OCI-LY7 (cell line): ENCODE measurements around the gene C1orf21. TPM values are rescaled to one million over a fixed set of nuclear protein-coding genes. Genes with fewer than 3 reads are reported as not detected.

Experiments
- BruUV-seq: library from RNA; stranded (reverse); fragments of 400-500 nt; replicated peaks from 2 replicates; lab custom pipeline; 2021; lab: Mats Ljungman, UMichigan
- CTCF ChIA-PET: fragments of 300-600 bp; sonication (Branson Sonifier 250); formaldehyde crosslinking; loops from one replicate; lab custom pipeline; 2022; ENCODE audit warnings: antibody characterized with exemption; ENCODE audit not compliant: unreplicated experiment; lab: Charles Lee
- POLR2A ChIA-PET: fragments of 300-600 bp; sonication (Branson Sonifier 250); formaldehyde crosslinking; loops from one replicate; lab custom pipeline; 2022; ENCODE audit warnings: antibody characterized with exemption; lab: Charles Lee
- DNase-seq: peaks from one replicate; pipeline ENCODE4 v3.0.0-alpha.2; 2015; ENCODE audit warnings: low spot score
- H2AFZ ChIP-seq: fragments of 200-600 bp; sonication (generic), shearing (Covaris generic); 2 replicates; pipeline ENCODE4 v1.6.1; 2014; ENCODE audit warnings: mild to moderate bottlenecking, antibody characterized with exemption, low read length, moderate library complexity
- H3K27ac ChIP-seq: fragments of 200-600 bp; sonication (generic); 2 replicates; pipeline ENCODE4 v1.5.1; 2014; ENCODE audit warnings: mixed run types, low read depth, mild to moderate bottlenecking, moderate library complexity, low read length, inconsistent platforms; ENCODE audit not compliant: poor library complexity, severe bottlenecking
- H3K36me3 ChIP-seq: fragments of 200-600 bp; sonication (generic); 2 replicates; pipeline ENCODE4 v1.6.1; 2014; ENCODE audit warnings: mild to moderate bottlenecking, antibody characterized with exemption, low read length, moderate library complexity, mixed read lengths; ENCODE audit not compliant: insufficient read depth
- H3K4me1 ChIP-seq: fragments of 200-600 bp; sonication (generic); 2 replicates; pipeline ENCODE4 v1.5.1; 2014; ENCODE audit warnings: mild to moderate bottlenecking, low read length; ENCODE audit not compliant: insufficient read depth, poor library complexity, severe bottlenecking
- H3K4me2 ChIP-seq: fragments of 200-600 bp; sonication (generic); 2 replicates; pipeline ENCODE4 v1.6.1; 2014; ENCODE audit warnings: mild to moderate bottlenecking, low read length
- H3K4me3 ChIP-seq: fragments of 200-600 bp; sonication (generic); 2 replicates; pipeline ENCODE4 v1.5.1; 2014; ENCODE audit warnings: mild to moderate bottlenecking, low read depth, low read length; ENCODE audit not compliant: poor library complexity, severe bottlenecking
- H3K79me2 ChIP-seq: fragments of 200-600 bp; sonication (generic); 2 replicates; pipeline ENCODE4 v1.6.1; 2016; ENCODE audit warnings: low read depth, mild to moderate bottlenecking, low read length, moderate library complexity, mixed read lengths; ENCODE audit not compliant: insufficient read depth
- H3K9me2 ChIP-seq: fragments of 200-600 bp; sonication (generic); 2 replicates; pipeline ENCODE4 v1.6.1; 2016; ENCODE audit warnings: mild to moderate bottlenecking, low read length, mixed read lengths; ENCODE audit not compliant: insufficient read depth
- H3K9me3 ChIP-seq: fragments of 200-600 bp; sonication (generic); 2 replicates; pipeline ENCODE4 v1.6.1; 2014; ENCODE audit warnings: mild to moderate bottlenecking, mixed run types, low read length, mixed read lengths
- H4K20me1 ChIP-seq: fragments of 200-600 bp; sonication (generic); 2 replicates; pipeline ENCODE4 v1.6.1; 2014; ENCODE audit warnings: mild to moderate bottlenecking, antibody characterized with exemption, low read length, moderate library complexity, mixed read lengths; ENCODE audit not compliant: insufficient read depth
- CTCF ChIP-seq: fragments of 200-600 bp; sonication (generic); conservative IDR thresholded peaks from 2 replicates; pipeline ENCODE4 v1.5.1; 2014; ENCODE audit warnings: mild to moderate bottlenecking, antibody characterized with exemption, low read length, moderate library complexity, mixed read lengths
- EZH2phosphoT487 ChIP-seq: fragments of 200-600 bp; sonication (generic); IDR thresholded peaks from 2 replicates; pipeline ENCODE4 v1.6.1; 2018; ENCODE audit warnings: low read depth, borderline replicate concordance, mild to moderate bottlenecking, mixed run types, antibody characterized with exemption, low read length, moderate library complexity, mixed read lengths
- intact Hi-C: fragments of 100-400 bp; cut with micrococcal nuclease; formaldehyde crosslinking; loops from one replicate; pipeline ENCODE4 v1.10.0; 2022; ENCODE audit not compliant: unreplicated experiment
- total RNA-seq, 2 experiments: library from RNA; depleted of rRNA in 1 of 2; stranded (reverse); fragments of >200 nt in 1 of 2; shearing (Covaris generic) in 1 of 2; gene quantifications; 2 replicates each; pipeline ENCODE4 v1.2.3, GENCODE V29; 2014 to 2022

Gene C1orf21
- total RNA-seq, 2 experiments from 2014 or later = not detected

GRCh38 chr1:184359909-184360308 is 26.9 kb upstream of the C1orf21 start:
- no peaks in the 10 kb centered on the region for H3K36me3 ChIP-seq
- no peaks in the 10 kb centered on the region for H3K79me2 ChIP-seq
- DNase-seq = no peak
- no peak overlapping the region for H3K27ac ChIP-seq
- BruUV-seq = no TSS peak
- no peaks in the 10 kb centered on the region for H3K9me2 ChIP-seq
- H3K4me3 ChIP-seq = no peak overlapping the region
- H4K20me1 ChIP-seq = no peaks in the 10 kb centered on the region
- H3K4me1 ChIP-seq = no peaks in the 10 kb centered on the region
- ChIA-PET POLR2A (interaction anchor here (0.6 kb wide), 1 partner anchor 10 kb away, joined by 3 read pairs; no protein-coding TSS in a partner anchor), CTCF (no interaction called here)
- H2AFZ ChIP-seq = no peak overlapping the region
- H3K9me3 ChIP-seq = no peaks in the 10 kb centered on the region
- H3K4me2 ChIP-seq = no peak overlapping the region
- intact Hi-C loops = no loop called here
- TF ChIP-seq CTCF (no peak), EZH2phosphoT487 (no peak)

DNA sequence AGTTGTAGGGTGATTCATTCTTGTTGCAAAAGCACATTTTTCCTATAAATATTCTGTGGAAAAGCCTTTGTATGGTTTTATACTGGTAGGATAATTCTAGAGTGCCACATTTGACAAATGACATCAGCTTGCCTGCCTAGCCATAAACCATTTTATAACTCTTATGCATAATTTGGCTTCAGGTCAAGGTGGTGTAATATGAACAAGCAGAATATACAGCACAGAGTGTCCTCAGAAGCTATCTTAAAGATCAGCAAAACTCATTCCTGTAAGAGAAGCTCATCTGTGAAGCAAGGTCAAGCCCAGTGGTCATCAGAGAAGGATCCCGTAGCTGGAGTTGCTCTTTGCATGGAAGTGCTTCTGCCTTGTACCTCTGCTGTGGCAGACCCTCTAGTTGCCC is 24.0 kb upstream of the C1orf21 start:
- Histone ChIP-seq H3K4me3 (no peak overlapping the region), H3K36me3 (no peaks in the 10 kb centered on the region), H3K79me2 (no peaks in the 10 kb centered on the region), H3K9me2 (no peaks in the 10 kb centered on the region), H3K4me2 (no peak overlapping the region), H3K4me1 (no peaks in the 10 kb centered on the region), H3K9me3 (no peaks in the 10 kb centered on the region), H4K20me1 (no peaks in the 10 kb centered on the region), H3K27ac (no peak overlapping the region), H2AFZ (no peak overlapping the region)
- ChIA-PET CTCF (no interaction called here), POLR2A (no interaction called here)
- TF ChIP-seq EZH2phosphoT487 = no peak
- TF ChIP-seq CTCF = no peak
- intact Hi-C loops = no loop called here
- no TSS peak for BruUV-seq
- no peak for DNase-seq

GRCh38 chr1:184365699-184366098 is 21.1 kb upstream of the C1orf21 start:
- H3K36me3 ChIP-seq = no peaks in the 10 kb centered on the region
- H3K4me3 ChIP-seq = no peak overlapping the region
- no peaks in the 10 kb centered on the region for H3K9me2 ChIP-seq
- H4K20me1 ChIP-seq = no peaks in the 10 kb centered on the region
- no peaks in the 10 kb centered on the region for H3K79me2 ChIP-seq
- no peak for DNase-seq
- H3K9me3 ChIP-seq = no peaks in the 10 kb centered on the region
- CTCF ChIA-PET = no interaction called here
- no peak overlapping the region for H3K27ac ChIP-seq
- no TSS peak for BruUV-seq
- intact Hi-C loops = no loop called here
- POLR2A ChIA-PET = interaction anchor here (0.6 kb wide), 1 partner anchor 416 kb away, joined by 3 read pairs; no protein-coding TSS in a partner anchor
- no peak overlapping the region for H3K4me2 ChIP-seq
- TF ChIP-seq EZH2phosphoT487 = no peak
- TF ChIP-seq CTCF = no peak
- H2AFZ ChIP-seq = no peak overlapping the region
- no peaks in the 10 kb centered on the region for H3K4me1 ChIP-seq
